Suppressor macrophage treated with lipopolysaccharide for 1 hour (primary cell): ENCODE results near the gene TNNT3.

ENCODE experiments used
- DNase-seq, 3 donors: peaks; one replicate each; pipeline ENCODE4 v3.0.0-alpha.2; 2020 to 2022

Gene TNNT3

GRCh38 chr11:1959786-1960185, 40.3 kb downstream of the TNNT3 start:
- no peak for DNase-seq

GRCh38 chr11:1963864-1964263, 44.4 kb downstream of the TNNT3 start:
- DNase-seq: no peak

DNA sequence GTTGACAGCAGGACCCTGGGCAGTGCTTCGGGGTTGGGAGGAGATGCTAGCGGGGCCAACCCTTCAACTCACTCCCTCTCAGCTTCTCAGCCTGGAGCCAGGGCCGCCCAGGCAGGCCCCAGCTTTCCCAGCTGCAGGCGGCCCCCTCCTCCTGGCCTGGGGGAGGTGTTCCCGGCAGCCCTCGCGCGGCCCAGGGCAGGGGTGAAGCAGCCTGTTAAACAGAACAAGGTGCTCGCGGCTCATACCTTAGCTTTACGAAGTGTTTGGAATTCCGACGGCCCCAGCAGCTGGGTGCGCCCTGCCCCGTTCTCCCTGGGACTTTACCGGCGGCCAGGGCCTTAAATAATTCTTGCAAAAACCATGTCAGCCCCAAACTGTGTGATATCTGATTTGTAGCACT, 44.8 kb downstream of the TNNT3 start:
- no peak for DNase-seq

DNA sequence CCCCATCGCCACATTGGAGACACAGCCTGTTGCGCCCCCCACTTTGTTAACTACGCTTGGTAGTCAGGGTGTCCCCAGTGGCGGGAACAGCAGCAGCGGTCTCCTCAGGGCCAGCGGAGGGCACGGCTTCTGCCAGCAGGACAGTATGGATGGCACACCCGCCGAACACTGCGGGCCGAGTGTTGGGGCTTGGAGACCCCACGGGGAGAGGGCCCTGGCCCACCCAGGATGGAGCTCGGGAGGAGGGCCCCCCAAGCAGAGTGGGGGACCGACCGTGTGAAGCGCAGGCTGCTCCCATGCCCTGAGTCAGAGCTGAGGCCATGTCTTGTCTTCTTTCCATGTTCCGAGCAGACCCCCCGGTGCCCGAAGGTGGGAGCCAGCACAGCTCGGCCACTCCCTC, 45.5 kb downstream of the TNNT3 start:
- DNase-seq: no peak

DNA sequence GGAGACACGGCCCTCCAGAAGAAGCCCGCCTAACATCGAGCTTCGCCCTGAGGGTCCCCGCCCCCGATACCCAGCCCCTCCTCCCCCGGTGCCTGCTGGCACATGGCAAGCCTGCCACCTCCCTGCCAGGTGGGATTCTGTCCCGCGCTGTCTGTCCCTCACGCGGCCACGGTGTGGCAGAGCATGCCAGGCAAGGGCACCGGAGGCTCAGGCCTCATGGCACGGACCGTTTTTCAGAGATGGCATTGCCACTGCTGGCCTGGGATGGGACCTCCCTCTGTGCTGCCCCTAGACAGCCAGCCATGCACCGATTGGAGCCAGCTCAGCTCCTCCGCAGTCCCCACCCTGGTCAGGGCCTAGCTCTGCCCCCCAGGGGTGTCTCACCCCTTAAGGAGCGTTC, 47.0 kb downstream of the TNNT3 start:
- no peak for DNase-seq

DNA sequence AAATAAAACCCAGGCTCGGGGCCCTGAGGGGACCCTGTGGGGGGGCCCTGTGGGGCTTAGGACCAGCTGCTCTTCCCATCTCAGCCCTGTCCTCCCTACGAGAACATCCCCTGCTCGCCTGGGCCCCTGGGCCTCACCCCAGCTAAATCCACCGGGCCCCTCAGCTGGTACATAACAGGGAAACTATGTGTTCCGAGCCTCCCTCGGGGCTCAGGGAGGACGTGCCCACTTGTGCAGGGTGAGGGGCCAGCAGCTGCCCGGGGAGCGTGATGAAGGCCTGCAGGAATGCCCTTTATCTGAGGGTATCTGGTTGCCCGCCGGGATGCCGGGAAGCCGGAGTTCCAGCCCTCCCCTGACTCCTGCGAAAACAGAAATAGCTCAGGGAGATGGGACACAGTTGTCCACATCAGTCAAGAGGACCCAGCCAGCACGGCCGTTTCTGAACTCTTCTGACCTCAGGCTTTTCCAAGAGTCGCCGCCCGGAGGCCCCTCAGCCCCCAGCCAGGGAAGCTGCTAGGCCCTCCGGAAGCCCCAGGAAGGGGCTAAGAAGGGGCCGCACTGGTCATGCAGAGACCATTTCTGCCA, 48.2 kb downstream of the TNNT3 start:
- no peak for DNase-seq

DNA sequence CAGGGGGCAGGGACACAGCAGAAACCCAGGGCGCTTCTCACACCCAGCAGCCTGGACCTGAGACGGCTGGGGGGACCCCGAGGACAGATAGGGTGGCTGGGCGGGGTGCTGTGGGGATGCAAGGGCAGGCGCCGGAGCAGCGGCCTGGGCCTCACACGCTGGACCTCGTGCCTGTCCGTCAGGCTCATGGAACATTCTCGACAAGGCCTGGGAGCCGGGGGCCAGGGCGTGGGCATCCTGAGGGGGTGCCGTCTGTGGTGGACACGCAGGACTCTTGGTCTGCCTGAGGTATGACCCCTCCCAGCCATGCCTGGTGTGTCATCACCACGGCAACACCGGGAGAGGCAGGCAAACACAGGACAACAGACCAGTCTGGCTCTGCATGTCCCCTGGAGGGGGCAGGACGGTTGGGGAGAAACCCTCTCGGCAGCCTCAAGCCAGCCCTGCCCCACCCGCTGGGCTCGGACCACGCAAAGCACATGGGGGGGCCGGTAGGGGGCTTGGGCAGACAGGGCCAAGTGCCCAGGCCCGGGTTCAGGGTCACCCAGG, 49.0 kb downstream of the TNNT3 start:
- DNase-seq: no peak

GRCh38 chr11:1969035-1969434, 49.5 kb downstream of the TNNT3 start:
- no peak for DNase-seq

GRCh38 chr11:1969776-1970175, 50.3 kb downstream of the TNNT3 start:
- no peak for DNase-seq

- DNase-seq: no peak
These were observed 51.5 kb downstream of the TNNT3 start for GRCh38 chr11:1970956-1971355.

DNA sequence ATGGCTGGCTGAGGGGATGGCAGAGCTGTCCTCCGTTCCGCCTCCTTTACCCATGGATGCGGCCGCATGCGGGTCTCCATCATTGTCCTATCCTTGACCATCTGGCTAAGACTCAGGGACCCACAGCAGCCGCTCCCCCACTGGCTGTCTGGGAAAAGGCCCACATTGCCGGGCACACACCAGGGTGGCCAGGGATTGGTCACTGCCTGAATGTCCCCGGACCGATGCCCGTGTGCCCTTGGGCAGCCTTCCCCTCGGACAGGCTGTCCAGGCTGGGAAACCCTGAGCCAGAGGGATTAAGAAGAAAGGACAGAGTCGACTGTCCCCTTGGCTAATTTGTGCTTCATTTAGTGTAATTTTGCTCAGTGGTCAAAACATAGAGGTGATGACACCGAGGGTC, 55.7 kb downstream of the TNNT3 start:
- DNase-seq: no peak

- no peak for DNase-seq
These were observed 59.4 kb downstream of the TNNT3 start for GRCh38 chr11:1978720-1979473.

GRCh38 chr11:1979607-1980006, 60.1 kb downstream of the TNNT3 start:
- no peak for DNase-seq

GRCh38 chr11:1982873-1983600, 63.5 kb downstream of the TNNT3 start:
- no peak for DNase-seq

GRCh38 chr11:1983601-1983961, 64.1 kb downstream of the TNNT3 start:
- peak in 1 of 3 donors; percentile 7 for DNase-seq

DNA sequence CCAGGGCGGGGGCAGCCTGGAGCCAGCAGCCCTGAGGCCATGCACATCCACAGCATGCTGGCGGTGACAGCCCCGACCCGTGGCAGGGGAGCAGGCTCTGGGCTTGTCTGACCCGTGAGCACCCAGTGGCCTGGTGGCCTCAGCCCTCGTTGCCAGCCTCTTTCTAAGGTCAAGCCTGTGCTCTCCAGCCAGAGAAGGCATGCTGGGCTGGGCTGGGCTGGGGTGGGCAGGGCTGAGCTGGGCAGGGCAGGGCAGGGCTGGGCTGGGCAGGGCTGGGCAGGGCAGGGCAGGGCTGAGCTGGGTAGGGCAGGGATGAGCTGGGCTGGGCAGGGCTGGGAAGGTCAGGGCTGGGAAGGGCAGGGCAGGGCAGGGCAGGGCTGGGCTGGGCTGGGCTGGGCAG, 67.5 kb downstream of the TNNT3 start:
- no peak for DNase-seq

- no peak for DNase-seq
These were observed 68.7 kb downstream of the TNNT3 start for GRCh38 chr11:1988174-1988573.
